Hematopoietic multipotent progenitor cell treated with erythropoietin and hydrocortisone succinate and interleukin-3 and kit ligand, for 6 days (in vitro differentiated cells): ENCODE data around the gene VTCN1.
A peak's percentile ranks its signal among the peaks of the same experiment; 100 is the strongest.
"Not testable (repeated sequence)": the region's sequence is repeated elsewhere in the genome, so short reads cannot be mapped to it uniquely, and the experiment has no call there.

Source experiments
- DNase-seq: peaks from one replicate; pipeline ENCODE4 v3.0.0-alpha.2; 2015

The VTCN1 gene

DNA sequence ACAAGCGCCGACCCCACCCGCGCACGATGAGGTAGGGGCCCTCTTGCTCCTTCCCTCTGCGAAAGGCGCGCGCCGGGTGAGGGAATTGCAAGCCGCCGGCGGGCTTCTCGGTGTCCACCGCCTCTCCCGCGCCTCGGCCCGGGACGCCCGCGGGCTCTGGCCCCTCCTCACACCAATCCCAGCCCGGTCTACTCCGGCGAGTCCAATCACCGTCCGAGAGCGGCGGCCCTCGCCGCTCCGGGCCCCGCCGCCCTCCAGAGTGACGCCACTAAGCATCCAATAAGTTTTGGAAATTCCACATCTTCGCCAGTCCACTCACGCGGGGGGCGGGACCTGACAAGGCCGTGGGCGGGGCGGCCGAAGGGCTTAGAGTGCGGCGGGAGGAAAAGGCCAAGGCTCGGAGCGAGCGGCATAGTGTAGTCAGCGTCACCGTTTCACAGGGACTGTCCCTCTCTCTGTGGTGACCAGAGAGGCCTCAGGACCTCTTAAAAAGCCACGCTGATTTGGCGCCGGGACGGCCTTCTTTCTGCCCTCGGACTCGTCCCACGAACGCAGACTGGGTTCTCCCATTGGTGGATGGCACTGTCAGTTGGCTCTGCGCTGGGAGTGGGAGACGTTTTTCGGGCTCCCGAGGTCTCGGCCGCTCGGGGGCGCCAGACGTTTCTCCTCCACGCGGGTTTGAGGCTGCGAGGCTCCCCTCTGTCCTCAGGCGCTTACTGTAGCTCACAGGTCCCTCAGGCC, 89.0 kb downstream of the VTCN1 start, which contains the start of gene TRIM45:
Gene TRIM45, minus strand, starts transcription at position 161 of the 741 bp plus-strand sequence. CDS start 548 bp downstream, outside the sequence.
- peak; percentile 97 for DNase-seq

DNA sequence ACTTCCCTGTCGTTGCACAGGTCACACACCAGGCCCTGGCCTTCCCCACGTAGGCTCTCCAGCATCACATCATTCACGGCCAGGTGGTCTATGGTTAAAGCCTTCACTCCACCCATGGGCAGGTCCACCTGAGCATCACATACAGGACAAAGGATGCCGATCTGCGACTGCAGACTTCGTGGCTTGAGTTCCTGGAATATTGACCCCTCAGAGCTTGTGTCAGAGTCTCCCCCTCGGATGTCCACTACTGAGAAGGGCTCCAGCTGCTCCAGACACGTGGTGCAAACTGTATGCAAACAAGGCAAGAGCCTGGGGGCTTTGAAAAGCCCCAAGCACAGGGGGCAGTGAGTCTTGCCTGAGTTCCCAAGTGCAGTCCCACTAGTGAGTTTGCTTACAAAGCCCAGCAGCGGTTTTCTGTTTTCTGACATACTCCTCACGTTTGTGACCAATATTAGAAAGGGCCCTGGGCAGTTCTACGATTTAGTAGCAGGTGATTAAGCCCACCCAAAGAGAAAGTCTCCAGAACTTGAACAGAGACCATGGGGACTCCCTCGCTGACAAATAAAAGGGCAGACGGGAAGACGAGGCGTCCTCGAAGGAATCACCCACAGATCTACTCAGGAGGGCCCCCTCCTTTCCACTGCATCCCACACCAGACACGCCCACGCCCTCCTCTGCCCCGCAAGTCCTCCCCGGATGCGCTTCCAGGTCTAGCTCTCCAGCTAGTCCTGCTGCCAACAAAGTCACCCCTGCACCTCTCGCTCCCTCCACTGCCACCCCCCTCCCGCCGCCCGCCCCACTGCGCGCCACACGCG, 89.7 kb downstream of the VTCN1 start:
- DNase-seq = no peak

DNA sequence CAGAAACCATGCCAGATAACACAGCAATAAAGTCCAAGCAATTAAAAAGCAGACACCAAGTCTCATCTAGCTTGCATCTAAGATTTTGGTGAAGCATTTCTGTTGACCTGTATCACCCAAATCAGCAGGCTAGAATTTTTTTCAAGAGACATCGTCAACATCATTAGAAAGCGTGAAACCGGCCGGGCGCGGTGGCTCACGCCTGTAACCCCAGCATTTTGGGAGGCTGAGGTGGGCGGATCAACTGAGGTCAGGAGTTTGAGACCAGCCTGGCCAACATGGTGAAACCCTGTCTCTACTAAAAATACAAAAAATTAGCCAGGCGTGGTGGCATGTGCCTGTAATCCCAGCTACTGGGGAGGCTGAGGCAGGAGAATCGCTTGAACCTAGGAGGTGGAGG, 91.6 kb downstream of the VTCN1 start:
- not testable (repeated sequence) for DNase-seq

DNA sequence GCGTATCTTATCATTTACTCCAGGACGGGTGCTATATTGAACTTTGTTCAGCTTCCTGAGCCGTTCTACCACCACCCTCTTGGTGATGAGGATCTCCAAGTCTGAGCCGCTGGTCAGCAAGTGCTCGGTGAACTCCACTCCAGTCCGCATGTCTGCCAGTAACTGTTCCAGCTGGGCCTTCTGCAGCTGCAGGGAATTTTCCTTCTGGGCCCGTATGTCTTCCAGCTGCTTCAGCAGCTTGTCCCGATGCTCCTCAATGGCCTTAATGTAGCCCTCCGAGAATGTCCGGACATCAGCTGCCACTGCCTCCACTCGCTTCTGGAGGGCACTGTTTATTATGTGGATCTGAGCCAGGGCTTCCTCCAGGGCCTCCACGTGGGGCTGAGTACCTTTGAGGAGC, 92.6 kb downstream of the VTCN1 start:
- no peak for DNase-seq

DNA sequence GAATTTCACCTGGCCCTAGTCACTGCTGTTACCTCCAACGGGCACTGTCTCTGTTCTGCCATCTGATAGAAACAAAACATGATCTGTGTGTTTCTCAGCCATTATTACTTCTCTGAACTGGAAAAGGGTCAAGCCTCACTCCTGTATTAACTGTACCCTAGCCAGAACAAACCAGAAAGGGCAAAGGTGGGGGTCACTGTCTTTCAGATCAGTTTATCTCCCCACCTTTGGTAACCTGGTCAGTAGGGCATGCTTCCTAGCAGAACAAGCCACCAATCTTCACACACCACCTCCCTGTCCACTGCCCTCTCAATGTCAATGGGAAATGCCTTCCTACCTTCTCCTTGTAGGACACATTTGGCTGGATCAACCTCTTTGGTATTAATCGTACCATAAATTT, 93.0 kb downstream of the VTCN1 start:
- no peak for DNase-seq

DNA sequence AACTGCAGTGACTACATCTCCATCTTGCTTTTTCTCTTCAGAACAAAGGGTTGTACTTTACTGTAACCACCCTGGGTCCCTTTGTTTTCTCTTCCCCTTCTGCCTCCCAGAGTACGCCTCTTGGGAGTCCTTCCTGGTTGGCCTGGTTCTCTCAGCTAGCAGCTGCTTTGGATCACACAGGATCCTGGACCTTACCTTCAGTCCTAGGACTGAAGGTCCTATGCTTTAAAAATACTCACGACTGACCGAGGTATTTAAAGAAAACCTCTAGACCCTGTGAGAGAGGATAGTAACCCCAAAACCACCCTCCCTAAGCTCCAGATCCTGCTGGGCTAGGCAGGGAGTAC, 94.0 kb downstream of the VTCN1 start:
- no peak for DNase-seq

DNA sequence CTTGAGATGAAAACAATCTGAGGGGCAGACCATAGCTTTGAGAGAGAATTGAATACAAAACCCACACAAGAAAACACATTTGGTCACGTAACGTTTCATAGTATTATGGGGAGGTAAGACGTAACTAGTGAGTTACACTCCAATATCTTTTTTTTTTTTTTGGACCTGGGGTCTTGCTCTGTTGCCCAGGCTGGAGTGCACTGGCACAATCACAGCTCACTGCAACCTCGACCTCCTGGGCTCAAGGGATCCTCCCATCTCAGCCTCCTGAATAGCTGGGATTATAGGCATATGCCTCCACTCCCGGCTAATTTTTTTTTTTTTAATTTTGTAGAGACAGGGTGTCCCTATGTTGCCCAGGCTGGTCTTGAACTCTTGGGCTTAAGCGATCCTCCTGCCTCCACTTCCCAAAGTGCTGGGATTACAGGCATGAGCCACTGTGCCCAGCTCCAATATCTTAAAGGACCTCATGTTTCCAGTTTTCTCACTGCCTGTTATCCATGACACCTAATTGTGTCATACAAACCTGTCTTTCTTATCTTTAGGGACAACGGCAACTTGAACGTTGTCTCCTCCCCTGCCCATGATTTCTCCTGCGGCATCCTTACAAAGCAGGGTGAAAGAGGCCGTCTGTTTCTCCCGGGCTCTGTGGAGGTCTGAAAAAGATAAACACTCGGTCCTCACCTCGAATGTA, 94.5 kb downstream of the VTCN1 start:
- no peak for DNase-seq

DNA sequence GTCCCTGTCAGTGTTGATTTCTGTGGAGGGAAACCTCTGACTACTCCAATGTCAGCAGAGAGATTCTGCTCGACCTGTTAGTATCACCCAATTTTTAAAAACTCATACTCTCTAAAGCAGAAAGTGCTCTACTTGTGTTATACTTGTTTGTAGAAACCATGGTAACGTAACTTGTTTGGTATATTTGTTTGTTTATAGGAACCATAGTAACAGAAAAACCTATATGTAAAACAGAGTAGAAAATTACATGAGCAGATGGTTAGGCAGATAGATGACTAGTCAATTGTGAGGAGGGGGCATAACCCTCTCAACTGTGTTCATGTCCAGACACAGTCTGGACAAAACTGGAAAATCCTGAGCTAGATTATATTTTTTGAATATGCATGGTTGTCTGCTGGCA, 95.8 kb downstream of the VTCN1 start:
- no peak for DNase-seq

DNA sequence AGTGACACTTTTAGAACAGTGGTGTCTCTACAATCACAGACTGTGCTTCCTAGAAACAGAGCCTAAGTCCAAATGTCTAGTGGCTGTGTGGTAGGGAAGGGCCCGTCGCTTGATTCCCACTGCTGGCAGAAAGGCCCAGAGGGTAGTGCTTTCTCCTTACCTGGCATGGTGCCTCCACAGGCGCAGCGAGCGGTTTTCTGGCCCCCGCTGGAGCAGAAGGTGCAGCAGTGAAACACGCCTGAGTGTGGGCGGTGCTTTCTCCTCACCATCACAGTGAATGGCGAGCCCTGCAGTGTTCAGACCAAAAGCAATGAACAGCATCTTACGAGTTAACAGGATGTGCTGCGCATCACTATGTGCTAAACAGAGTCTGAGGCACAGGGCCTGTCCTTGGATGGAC, 97.5 kb downstream of the VTCN1 start:
- DNase-seq = no peak

DNA sequence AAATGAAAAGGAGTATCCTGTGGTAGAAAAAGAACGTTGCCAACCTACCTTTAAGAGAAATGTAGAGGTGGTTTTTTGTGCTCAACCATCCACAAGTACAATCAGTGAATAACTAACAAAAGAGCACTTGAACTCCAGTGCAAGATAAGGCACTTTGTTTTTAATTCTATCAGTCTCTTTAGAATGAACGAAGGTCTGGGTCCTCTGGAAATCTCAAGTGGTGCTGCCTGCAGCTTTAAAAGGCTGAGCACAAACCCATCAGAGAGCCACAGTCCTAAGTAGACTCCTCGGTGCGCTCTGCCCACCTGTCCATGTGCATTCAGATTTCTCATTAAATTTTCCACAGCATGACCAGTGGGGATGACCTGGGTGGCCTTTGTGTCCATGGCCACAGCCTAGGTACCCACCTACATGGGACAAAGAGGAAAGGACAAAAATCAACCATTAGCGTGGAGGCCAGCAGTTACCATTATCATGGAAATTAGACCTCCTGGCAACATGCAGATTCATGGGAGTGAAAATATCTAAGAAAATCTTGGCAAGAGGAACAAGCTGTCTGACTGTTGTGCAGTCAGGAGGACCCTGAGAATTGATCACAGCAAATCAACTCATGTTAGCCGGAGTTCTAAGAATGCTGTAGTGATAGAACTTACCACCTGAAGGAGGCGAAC, 98.5 kb downstream of the VTCN1 start:
- DNase-seq = no peak

DNA sequence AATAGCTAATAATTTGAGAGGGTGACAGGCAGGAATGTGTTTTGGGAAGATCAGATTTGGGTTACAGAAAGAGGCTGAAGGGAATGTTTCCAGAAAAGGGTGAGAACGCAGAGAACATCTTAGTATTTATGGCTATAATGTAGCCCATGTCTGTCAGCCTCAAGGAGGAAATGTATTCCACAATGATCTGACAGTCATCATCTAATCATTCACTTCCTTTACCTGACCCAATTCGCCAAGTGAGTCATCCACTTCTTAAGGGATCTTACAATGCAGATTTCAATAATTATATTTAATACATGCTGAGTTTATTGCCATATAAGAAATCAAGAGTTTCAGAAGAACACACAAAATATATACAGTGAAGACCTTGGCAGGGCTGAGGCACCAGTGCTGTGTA, 100.0 kb downstream of the VTCN1 start:
- DNase-seq = no peak

DNA sequence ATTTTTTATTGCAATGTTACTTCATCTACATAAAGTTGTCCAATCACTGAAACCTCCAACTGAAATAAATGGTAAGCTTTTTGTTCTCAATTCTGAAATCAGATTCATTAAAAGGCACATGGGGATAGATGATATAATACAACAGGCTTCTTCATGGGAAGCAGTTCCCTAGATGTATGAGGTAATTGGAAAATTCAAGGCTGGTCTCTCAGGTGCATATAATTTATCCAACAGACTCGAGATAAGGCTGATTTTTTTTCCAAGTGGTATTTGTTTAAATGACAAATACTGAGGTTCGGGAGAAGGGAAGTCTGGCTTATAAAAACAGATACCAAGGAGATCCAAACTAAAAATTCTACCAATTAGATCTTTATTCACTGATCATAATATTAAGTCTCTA, 103.4 kb downstream of the VTCN1 start:
- DNase-seq = no peak

DNA sequence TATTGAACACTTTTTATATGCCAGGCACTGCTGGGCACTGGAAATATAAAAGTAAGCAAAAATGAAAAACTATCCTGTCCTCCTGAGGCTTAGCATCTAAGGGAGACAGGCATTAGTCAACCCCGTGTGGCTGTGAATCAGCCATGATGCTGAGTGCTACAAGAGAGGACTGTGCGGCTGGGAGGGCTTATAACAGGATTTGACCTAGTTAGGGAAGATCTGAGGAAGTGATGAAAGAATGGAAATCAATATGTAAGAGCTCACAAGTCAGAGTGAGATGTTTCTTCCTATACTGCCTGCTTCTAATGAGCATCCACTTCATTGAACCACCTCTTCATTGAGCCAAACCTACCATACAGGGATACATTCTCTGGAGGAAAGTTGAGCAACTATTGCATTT, 104.2 kb downstream of the VTCN1 start:
- DNase-seq = no peak

DNA sequence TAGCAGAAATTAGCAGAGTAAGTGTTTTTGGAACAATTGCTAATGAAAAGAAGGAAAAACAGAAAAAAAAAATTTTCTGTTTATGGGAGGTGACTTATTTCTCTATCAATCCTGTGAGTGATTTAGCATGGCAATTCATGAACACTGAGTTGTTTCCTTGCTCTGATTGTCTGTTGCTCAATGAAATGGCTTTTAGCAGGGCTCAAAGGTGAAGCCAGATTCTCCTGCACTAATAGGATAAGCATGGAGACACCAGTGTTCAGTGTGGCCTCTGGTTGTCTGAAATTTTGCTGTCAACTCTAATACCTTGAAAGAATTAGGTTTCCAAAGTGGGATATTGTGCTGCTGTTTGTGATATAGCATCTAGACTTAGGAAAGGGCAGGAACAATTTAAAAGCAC, 105.0 kb downstream of the VTCN1 start:
- no peak for DNase-seq

DNA sequence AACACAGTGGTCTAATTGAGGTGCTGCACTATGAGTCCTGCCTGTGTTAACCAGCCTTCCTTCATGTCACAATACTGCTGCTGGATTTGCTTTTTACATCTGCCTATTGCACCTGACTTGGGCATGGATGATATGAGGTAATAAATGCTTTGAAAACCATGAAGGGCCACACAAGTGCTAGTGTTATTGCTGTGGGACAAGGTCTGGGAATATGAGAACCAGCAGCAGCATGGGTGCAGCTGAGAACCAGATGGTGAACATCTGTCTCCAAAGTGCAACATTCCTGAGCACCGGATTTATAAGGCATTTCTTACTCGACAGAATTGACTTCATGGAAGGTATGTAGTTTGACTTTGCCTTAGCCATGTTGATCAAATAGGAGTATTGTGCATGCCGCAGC, 105.7 kb downstream of the VTCN1 start:
- DNase-seq = no peak

DNA sequence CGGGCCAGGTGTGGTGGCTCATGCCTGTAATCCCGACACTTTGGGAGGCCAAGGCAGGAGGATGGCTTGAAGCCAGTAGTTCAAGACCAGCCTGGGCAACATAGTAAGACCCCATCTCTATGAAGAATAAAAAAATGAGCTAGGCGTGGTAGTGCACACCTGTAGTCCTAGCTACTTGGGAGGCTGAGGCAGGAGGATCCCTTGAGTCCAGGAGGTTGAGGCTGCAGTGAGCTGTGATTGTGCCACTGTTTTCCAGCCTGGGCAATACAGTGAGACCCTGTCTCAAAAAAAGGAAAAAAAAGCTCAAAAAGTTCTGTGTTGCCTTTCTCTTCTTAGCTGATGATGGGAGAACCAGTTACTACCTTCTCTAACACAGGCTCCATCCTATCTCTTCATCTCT, 108.9 kb downstream of the VTCN1 start:
- DNase-seq = not testable (repeated sequence)

DNA sequence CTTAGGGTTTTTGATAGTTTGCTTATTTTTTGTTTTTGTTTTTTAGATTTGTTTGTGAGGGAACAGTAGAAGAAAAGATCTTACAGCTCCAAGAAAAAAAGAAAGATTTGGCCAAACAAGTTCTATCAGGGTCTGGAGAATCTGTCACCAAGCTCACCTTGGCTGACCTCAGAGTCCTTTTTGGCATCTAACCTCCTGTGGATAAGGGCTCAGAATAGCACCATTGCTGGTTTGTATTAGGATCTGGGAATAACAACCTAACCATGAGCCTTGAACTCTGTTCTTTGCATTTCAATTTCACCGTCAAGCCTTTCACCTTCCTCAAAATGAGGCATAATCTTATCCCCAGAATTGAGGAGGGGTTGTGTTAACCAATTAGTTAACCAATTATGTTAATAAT, 109.4 kb downstream of the VTCN1 start:
- DNase-seq = no peak

DNA sequence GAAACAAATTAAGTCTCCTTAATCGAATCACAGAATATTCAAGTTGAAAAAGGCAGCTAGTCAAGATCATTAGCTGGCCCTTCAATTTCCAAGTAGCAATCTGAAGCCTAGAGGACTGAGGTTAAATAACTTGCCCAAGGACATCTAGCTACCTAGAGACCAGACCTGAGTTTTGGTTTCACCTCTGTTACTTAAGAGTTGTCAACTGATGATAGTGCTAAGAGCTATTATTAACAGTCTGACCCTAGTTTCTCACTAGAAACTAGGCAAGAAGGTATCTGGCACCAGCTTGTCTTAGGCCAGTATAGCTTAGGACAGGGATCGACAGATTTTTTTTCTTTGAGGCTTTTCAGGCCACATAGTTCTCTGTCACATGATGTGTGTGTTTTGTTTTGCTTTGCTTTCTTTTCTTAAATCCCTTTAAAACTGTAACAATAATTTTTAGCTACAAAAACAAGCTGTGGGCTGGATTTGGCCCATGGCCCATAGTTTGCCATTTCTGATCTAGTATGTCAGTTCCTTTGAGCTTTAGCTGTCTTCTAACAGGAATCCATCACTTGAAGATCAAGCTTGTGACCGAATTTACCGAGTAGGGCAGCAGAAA, 112.3 kb downstream of the VTCN1 start:
- DNase-seq = no peak

DNA sequence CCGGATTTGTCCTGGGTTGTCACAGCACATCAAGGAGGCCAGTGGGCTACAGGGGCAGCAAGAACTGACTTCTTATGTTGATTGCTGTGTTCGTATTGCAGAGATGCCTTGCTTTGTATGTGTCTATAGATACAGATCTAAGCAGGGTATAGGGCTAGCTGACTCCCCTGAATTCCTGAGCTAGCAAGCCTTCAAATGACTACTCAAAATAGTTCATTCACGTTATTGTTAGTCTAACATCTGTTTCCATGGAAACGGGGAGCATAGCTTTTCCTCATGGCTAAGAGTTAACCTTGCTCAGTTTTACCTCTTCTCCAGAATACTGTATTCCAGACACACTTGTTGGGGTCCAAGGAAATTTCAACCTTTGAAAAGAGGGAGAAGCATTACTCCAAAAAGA, 113.3 kb downstream of the VTCN1 start:
- DNase-seq = no peak

DNA sequence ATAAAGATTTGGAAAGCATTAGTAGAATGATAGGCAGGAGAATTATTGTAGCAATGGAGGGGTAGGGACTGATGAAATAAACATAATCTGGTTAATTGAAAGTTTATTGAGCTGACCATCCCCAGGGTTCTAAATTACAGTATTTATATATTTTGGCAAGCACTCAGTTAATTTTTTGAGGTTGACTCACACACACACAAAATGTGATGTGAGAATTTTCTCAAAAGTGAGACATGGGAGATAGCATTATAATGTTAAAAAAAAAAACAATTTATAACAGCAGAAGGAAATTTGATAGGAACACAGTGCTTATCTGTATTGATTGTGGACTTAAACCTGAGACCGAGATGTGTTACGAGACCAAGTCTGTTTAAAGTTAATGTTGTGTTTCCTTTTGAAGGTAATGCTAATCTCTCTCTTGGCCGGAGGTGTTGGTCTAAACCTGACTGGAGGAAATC, 113.7 kb downstream of the VTCN1 start:
- no peak for DNase-seq

DNA sequence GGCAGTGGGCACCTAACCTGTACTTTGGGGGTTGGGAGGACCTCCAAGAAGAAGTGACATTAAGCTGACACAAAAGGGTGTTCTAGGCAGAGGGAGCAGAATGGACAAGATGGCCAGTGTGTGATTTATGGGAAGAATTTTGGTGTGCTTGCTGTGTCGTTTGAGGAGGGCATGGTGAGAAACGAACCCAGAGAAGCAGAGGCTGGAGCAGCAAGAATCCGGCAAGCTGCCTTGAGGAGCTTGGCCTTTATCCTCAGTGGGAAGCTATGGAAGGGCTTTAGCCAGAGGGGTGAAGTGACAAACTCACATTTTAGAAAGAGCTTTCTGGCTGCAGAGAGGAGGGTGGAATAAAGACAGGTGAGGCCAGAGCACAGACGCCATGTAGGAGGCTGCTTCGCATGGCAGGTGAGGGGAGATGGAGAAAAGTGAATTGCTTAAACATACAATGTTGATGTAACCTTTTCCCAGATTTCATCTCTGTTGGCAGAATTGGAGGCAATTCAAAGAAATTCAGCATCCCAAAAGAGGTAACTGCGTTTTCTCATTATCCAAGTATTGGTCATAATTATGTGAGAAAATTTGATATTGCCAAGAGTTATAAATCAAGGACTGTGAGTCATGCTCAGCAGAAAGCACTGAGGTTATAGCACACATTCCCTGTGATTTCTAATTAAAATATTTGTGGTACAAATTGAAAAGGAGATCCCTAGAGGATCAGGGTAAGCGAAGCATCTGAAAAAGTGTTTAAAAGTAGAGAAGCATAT, 115.7 kb downstream of the VTCN1 start:
- no peak for DNase-seq
